Upper lobe of left lung (tissue), 4 donors: ENCODE measurements around the gene KIF6.

Experiments used
- CTCF ChIP-seq, 6 experiments: fragments of 450-650 bp in 4 of 6; fragments of 200-600 bp in 2 of 6; sonication (generic) in 2 of 6; IDR thresholded peaks; one replicate each; pipeline ENCODE4 v1.5.1; 2016 to 2019; ENCODE audit warnings: antibody characterized with exemption in 6 of 6
- EP300 ChIP-seq, 4 donors: sonication (generic); formaldehyde crosslinking; IDR thresholded peaks; one replicate each; pipeline ENCODE4 v1.5.1; 2017; ENCODE audit warnings: antibody characterized with exemption in 4 of 4, control low read depth in 2 of 4
- POLR2A ChIP-seq, 4 donors: fragments of 450-650 bp; IDR thresholded peaks; one replicate each; pipeline ENCODE4 v1.5.1; 2016 to 2017; ENCODE audit warnings: antibody characterized with exemption in 4 of 4, mild to moderate bottlenecking in 2 of 4

DNA sequence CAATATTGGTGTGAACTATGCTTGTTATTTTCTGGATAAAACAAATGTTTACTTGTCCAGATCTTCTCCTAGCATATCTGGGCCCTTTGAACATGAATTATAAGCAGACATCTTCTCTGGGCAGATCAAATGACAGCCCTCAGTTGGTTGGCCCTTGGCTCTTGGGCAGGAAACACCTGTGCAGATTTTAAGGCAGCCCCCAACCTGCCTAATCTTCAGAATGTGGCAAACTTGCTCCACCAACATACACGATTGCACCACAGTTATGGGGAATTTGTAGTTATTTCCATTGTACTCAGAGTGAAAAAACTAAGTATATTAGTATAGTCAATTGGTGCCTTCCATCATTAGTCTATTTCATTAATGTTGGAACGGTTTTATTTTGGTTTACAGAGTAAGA lies 307.8 kb downstream of the KIF6 start:
- no peak for TF ChIP-seq CTCF (IDR thresholded peaks at IDR 0.05)
- TF ChIP-seq POLR2A (IDR thresholded peaks at IDR 0.05): no peak
- TF ChIP-seq EP300 (IDR thresholded peaks at IDR 0.05): no peak
